ENCODE measurements around the gene SPATA13. TPM values are rescaled to one million over a fixed set of nuclear protein-coding genes. Genes with fewer than 3 reads are reported as not detected.

SPATA13 gene
- total and polyA plus RNA-seq, 12 donors: 20.0 to 85.5 (median 31.0) TPM

- Histone ChIP-seq H3K4me3 (no peak overlapping the region), H3K4me1 (replicated peaks in 1 of 2) (peaks cover 0 to 2% of the 10 kb centered on the region in 2 donors), H3K27ac (no peak overlapping the region), H3K36me3 (replicated peaks in 1 of 2) (no peaks in the 10 kb centered on the region), H3K9me3 (replicated peaks in 1 of 3) (no peaks in the 10 kb centered on the region), H3K27me3 (no peaks in the 10 kb centered on the region)
- DNase-seq: no peak
- intact Hi-C loops (cut with DNase I): no loop called here
- TF ChIP-seq POLR2A (IDR thresholded peaks at IDR 0.05) (no peak), CTCF (IDR thresholded peaks at IDR 0.05) (no peak)
- WGBS, 4 donors: 72 to 85% (median 74%) methylated on average over 9 of the region's 9 CpGs
Observed at GRCh38 chr13:24124789-24125476, 35.6 kb upstream of the SPATA13 start.

- no peak for DNase-seq
- intact Hi-C loops (cut with DNase I): no loop called here
- TF ChIP-seq POLR2A (IDR thresholded peaks at IDR 0.05): no peak
- TF ChIP-seq CTCF (IDR thresholded peaks at IDR 0.05): no peak
- WGBS, 4 donors: 65 to 100% (median 80%) methylated on average over 2 of the region's 2 CpGs
- H3K36me3 ChIP-seq (replicated peaks in 1 of 2): no peaks in the 10 kb centered on the region
- H3K27me3 ChIP-seq: no peaks in the 10 kb centered on the region
- H3K4me1 ChIP-seq (replicated peaks in 1 of 2): no peaks in the 10 kb centered on the region
- H3K27ac ChIP-seq: no peak overlapping the region
- H3K4me3 ChIP-seq: no peak overlapping the region
- H3K9me3 ChIP-seq (replicated peaks in 1 of 3): no peaks in the 10 kb centered on the region
Observed at GRCh38 chr13:24127116-24127631, 33.3 kb upstream of the SPATA13 start.

GRCh38 chr13:24128112-24128511 is 32.4 kb upstream of the SPATA13 start:
- H3K4me1 ChIP-seq (replicated peaks in 1 of 2): no peaks in the 10 kb centered on the region
- DNase-seq: no peak
- intact Hi-C loops (cut with DNase I): no loop called here
- H3K36me3 ChIP-seq (replicated peaks in 1 of 2): no peaks in the 10 kb centered on the region
- H3K27me3 ChIP-seq: no peaks in the 10 kb centered on the region
- 89 to 98% (median 93%) methylated on average over 5 of the region's 5 CpGs for WGBS, 4 donors
- H3K4me3 ChIP-seq: no peak overlapping the region
- H3K9me3 ChIP-seq (replicated peaks in 1 of 3): no peaks in the 10 kb centered on the region
- H3K27ac ChIP-seq: no peak overlapping the region
- no peak for TF ChIP-seq POLR2A (IDR thresholded peaks at IDR 0.05)
- no peak for TF ChIP-seq CTCF (IDR thresholded peaks at IDR 0.05)

GRCh38 chr13:24128962-24129361 is 31.6 kb upstream of the SPATA13 start:
- no peaks in the 10 kb centered on the region for H3K36me3 ChIP-seq (replicated peaks in 1 of 2)
- no peaks in the 10 kb centered on the region for H3K9me3 ChIP-seq (replicated peaks in 1 of 3)
- H3K27me3 ChIP-seq: no peaks in the 10 kb centered on the region
- DNase-seq: no peak
- intact Hi-C loops (cut with DNase I): no loop called here
- H3K4me3 ChIP-seq: no peak overlapping the region
- WGBS, 4 donors: 86 to 92% (median 89%) methylated on average over 5 of the region's 5 CpGs
- H3K4me1 ChIP-seq (replicated peaks in 1 of 2): no peaks in the 10 kb centered on the region
- TF ChIP-seq CTCF (IDR thresholded peaks at IDR 0.05): no peak
- TF ChIP-seq POLR2A (IDR thresholded peaks at IDR 0.05): no peak
- H3K27ac ChIP-seq: no peak overlapping the region

Data from adrenal gland (tissue), 12 donors.